Panc1 (cell line): ENCODE measurements around the gene MICAL2.

Source experiments
- POLR2AphosphoS5 ChIP-seq: IDR thresholded peaks from 2 replicates; pipeline ENCODE4 v1.6.1; 2012; ENCODE audit warnings: mild to moderate bottlenecking, low read depth, low read length, moderate library complexity
- TF ChIP-seq, protein P1 (sequence below): fragments of 450-650 bp; IDR thresholded peaks from 2 replicates; pipeline ENCODE4 v1.5.1; 2017; ENCODE audit warnings: mild to moderate bottlenecking
- TF ChIP-seq, protein P2 (sequence below), 2 experiments: IDR thresholded peaks; 2 replicates each; pipeline ENCODE4 v1.6.1; 2011 to 2012; ENCODE audit warnings: low read depth in 2 of 2, control low read depth in 1 of 2, low read length in 1 of 2, mild to moderate bottlenecking in 1 of 2, moderate library complexity in 1 of 2; ENCODE audit not compliant: insufficient read depth in 1 of 2

DNA sequence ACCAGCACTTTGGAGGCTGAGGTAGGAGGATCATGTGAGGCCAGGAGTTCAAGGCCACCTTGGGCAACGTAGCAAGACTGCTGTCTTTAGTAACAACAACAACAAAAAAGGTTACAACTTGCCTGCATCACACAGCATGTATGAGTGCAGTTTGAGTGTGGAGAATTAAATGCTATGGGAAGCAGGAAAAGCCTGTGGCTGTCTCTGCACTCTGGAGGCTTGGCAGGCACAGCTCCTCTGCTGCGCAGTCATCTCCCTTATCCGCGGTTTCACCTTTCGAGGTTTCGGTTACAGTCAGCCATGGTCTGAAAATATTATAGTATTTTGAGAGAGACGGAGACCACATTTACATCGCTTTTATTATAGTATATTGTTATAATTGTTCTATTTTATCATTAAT, 2.9 kb downstream of the MICAL2 start:
- TF ChIP-seq, protein P1, sequence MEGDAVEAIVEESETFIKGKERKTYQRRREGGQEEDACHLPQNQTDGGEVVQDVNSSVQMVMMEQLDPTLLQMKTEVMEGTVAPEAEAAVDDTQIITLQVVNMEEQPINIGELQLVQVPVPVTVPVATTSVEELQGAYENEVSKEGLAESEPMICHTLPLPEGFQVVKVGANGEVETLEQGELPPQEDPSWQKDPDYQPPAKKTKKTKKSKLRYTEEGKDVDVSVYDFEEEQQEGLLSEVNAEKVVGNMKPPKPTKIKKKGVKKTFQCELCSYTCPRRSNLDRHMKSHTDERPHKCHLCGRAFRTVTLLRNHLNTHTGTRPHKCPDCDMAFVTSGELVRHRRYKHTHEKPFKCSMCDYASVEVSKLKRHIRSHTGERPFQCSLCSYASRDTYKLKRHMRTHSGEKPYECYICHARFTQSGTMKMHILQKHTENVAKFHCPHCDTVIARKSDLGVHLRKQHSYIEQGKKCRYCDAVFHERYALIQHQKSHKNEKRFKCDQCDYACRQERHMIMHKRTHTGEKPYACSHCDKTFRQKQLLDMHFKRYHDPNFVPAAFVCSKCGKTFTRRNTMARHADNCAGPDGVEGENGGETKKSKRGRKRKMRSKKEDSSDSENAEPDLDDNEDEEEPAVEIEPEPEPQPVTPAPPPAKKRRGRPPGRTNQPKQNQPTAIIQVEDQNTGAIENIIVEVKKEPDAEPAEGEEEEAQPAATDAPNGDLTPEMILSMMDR = no peak
- TF ChIP-seq POLR2AphosphoS5 = no peak
- TF ChIP-seq, protein P2, sequence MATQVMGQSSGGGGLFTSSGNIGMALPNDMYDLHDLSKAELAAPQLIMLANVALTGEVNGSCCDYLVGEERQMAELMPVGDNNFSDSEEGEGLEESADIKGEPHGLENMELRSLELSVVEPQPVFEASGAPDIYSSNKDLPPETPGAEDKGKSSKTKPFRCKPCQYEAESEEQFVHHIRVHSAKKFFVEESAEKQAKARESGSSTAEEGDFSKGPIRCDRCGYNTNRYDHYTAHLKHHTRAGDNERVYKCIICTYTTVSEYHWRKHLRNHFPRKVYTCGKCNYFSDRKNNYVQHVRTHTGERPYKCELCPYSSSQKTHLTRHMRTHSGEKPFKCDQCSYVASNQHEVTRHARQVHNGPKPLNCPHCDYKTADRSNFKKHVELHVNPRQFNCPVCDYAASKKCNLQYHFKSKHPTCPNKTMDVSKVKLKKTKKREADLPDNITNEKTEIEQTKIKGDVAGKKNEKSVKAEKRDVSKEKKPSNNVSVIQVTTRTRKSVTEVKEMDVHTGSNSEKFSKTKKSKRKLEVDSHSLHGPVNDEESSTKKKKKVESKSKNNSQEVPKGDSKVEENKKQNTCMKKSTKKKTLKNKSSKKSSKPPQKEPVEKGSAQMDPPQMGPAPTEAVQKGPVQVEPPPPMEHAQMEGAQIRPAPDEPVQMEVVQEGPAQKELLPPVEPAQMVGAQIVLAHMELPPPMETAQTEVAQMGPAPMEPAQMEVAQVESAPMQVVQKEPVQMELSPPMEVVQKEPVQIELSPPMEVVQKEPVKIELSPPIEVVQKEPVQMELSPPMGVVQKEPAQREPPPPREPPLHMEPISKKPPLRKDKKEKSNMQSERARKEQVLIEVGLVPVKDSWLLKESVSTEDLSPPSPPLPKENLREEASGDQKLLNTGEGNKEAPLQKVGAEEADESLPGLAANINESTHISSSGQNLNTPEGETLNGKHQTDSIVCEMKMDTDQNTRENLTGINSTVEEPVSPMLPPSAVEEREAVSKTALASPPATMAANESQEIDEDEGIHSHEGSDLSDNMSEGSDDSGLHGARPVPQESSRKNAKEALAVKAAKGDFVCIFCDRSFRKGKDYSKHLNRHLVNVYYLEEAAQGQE (IDR thresholded peaks at IDR 0.05; ENCODE audit: insufficient read depth in 1 of 2, low read depth in 2 of 2, low read length in 1 of 2) = no peak
